GM12891 (cell line): ENCODE data around the gene VGF.

Experiments
- PAX5 ChIP-seq: IDR thresholded peaks from 2 replicates; pipeline ENCODE4 v1.6.1; 2011; ENCODE audit warnings: low read length, moderate library complexity, mild to moderate bottlenecking; ENCODE audit not compliant: insufficient read depth, severe bottlenecking
- POLR2A ChIP-seq: IDR thresholded peaks from 2 replicates; pipeline ENCODE4 v1.6.1; 2011; ENCODE audit warnings: low read depth, low read length, control low read depth
- POLR2AphosphoS5 ChIP-seq: IDR thresholded peaks from 2 replicates; pipeline ENCODE4 v1.6.1; 2011; ENCODE audit warnings: low read depth, low read length, control low read depth
- POU2F2 ChIP-seq: IDR thresholded peaks from 2 replicates; pipeline ENCODE4 v1.6.1; 2011; ENCODE audit warnings: low read depth, mild to moderate bottlenecking, control low read depth, low read length, moderate library complexity
- SPI1 ChIP-seq: IDR thresholded peaks from 2 replicates; pipeline ENCODE4 v1.6.1; 2011; ENCODE audit warnings: low read depth, low read length, control low read depth
- TAF1 ChIP-seq: IDR thresholded peaks from 2 replicates; pipeline ENCODE4 v1.6.1; 2011; ENCODE audit warnings: low read depth, low read length, control low read depth

DNA sequence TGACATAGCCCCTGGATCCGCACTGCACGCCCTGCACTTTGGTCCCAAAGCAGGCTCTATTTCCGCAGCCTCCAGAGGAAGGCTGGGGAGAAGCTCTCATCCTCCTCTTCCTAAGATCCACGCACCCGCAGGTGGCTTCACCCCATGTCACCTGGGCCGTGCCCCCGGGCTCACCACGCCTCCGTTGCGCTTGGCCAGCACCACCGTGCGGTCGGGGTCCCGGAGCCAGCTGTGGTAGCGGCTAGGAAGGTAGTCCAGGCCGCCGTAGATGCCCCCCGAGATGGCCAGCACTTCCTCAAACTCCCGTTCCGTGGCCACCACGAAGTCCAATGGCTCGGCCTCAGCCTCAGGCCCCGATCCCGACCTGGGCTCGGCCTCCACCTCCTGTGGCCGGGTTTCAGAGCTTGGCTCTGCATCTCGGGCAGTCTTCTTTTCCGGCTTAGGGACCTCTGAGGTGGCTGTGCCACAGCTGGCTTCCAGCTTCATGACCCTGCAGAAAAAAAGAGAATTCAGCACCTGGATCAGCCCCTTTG, 9.0 kb upstream of the VGF start:
- TF ChIP-seq POLR2A (no peak), POLR2AphosphoS5 (no peak), SPI1 (no peak), TAF1 (no peak), PAX5 (no peak), POU2F2 (no peak)
